Subcutaneous abdominal adipose tissue (tissue), 5 donors: ENCODE data around the gene HUS1.
A peak's percentile ranks its signal among the peaks of the same experiment; 100 is the strongest.
"Not testable (repeated sequence)": the region's sequence is repeated elsewhere in the genome, so short reads cannot be mapped to it uniquely, and the experiment has no call there.

Experiments
- H3K27ac ChIP-seq: one replicate; pipeline ENCODE4 v1.7.0; 2013; ENCODE audit warnings: low read depth, mild to moderate bottlenecking, inconsistent platforms, low read length, moderate library complexity
- H3K27me3 ChIP-seq, 5 donors: one replicate each; pipeline ENCODE4 v1.7.0; 2013; ENCODE audit warnings: low read length in 5 of 5, inconsistent platforms in 1 of 5; ENCODE audit not compliant: control insufficient read depth in 5 of 5, insufficient read depth in 4 of 5
- H3K36me3 ChIP-seq, 5 donors: one replicate each; pipeline ENCODE4 v1.7.0; 2013; ENCODE audit warnings: low read length in 5 of 5; ENCODE audit not compliant: control insufficient read depth in 5 of 5, insufficient read depth in 5 of 5
- H3K4me1 ChIP-seq, 5 donors: one replicate each; pipeline ENCODE4 v1.7.0; 2013; ENCODE audit warnings: low read length in 5 of 5, mild to moderate bottlenecking in 3 of 5, moderate library complexity in 1 of 5; ENCODE audit not compliant: control insufficient read depth in 5 of 5, insufficient read depth in 5 of 5
- H3K4me3 ChIP-seq, 5 donors: one replicate each; pipeline ENCODE4 v1.7.0; 2013; ENCODE audit warnings: low read length in 5 of 5, low read depth in 1 of 5
- H3K9ac ChIP-seq, 5 donors: one replicate each; pipeline ENCODE4 v1.7.0; 2013; ENCODE audit warnings: low read length in 5 of 5, mild to moderate bottlenecking in 4 of 5, moderate library complexity in 3 of 5
- H3K9me3 ChIP-seq, 5 donors: one replicate each; pipeline ENCODE4 v1.7.0; 2013; ENCODE audit warnings: low read length in 5 of 5; ENCODE audit not compliant: control insufficient read depth in 5 of 5
- donor health status: healthy.
- donor health status: healthy.
- donor health status: healthy.
- donor health status: healthy.
- donor health status: healthy.

Gene HUS1

DNA sequence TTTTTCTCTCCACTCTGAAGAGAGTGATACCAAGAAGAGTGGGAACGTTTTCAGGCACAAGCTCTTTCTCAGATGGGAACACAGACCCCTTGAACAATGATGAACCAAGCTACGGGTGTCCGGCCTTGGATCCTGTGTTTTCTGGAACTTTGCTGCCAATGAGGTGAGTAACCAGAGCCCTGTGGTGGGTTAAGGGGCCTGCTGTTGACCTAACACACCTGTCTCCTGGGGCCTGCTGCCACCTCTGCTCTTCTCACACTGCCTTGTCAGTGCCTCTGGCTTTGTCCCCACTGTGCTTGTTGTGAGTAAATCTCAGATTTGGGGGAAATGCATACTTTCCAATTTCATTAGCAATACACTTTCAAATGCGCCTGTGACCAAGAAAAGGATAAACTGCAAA lies 29.7 kb downstream of the HUS1 start:
- Histone ChIP-seq H3K27me3 (no peaks in the 10 kb centered on the region), H3K27ac (no peak overlapping the region), H3K9me3 (no peaks in the 10 kb centered on the region), H3K9ac (no peak overlapping the region), H3K4me3 (no peak overlapping the region), H3K4me1 (peaks cover 2 to 61% (median 7%) of the 10 kb centered on the region in 5 donors), H3K36me3 (peaks cover 0 to 12% (median 8%) of the 10 kb centered on the region in 5 donors)

DNA sequence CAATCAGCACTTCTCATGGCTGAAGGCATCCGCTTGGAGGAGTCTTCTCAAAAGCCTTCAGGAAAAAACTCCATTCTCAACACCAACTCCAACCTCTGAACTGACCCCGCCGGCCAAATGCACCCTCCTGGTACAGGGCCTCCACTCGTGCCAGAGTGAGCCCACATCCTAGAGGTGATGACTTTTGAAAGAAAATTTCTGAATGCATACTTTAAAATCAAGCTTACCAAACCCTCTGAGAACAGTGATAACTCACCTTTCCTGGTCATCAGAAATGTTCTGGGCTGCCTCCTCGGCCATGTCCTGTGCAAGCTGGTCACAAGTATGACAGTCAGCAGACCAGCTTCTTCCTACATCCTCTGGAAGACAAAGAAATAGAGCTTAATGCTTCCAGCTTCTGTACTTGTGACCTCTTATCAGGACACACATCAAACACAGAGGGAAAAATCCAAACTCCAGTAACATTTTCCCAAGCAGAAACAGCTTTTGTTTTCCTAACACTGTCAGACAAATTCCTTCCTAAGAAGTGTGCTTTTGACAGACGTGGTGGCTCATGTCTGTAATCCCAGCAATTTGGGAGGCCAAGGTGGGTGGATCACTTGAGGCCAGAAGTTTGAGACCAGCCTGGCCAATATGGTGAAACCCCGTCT lies 31.1 kb downstream of the HUS1 start, which contains the start of gene PKD1L1:
PKD1L1 (minus strand) TSS at position 326 of the 650 bp plus-strand sequence; CDS start at position 300, 26 bp downstream.
- H3K27me3 ChIP-seq = no peaks in the 10 kb centered on the region
- no peaks in the 10 kb centered on the region for H3K36me3 ChIP-seq
- H3K4me1 ChIP-seq = peaks cover 2 to 68% (median 10%) of the 10 kb centered on the region in 5 donors
- H3K9ac ChIP-seq = no peak within 1 kb of the TSS
- H3K9me3 ChIP-seq = no peaks in the 10 kb centered on the region
- H3K27ac ChIP-seq = peak within 1 kb of the TSS; percentile 29
- peak within 1 kb of the TSS in 1 of 5 donors; percentile 3 for H3K4me3 ChIP-seq

DNA sequence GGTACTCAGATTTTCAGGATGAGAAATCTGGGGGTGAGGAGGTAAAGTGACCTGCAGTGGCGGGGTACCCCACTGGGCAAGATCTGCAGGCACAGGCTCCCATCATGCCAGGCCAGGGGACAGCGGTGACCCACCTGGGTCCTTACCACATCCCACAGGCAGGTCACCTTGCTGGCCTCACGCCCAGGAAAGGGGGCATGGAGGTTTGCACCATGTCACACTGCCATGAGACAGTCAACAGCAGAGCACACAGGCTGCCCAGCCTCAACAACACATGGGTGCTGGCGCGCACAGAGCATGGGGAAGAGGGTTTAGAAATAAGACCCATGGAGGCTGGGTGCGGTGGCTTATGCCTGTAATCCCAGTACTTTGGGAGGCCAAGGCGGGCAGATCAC lies 32.1 kb downstream of the HUS1 start:
- no peaks in the 10 kb centered on the region for H3K9me3 ChIP-seq
- no peaks in the 10 kb centered on the region for H3K36me3 ChIP-seq
- H3K4me3 ChIP-seq = no peak overlapping the region
- H3K4me1 ChIP-seq = peaks cover 2 to 70% (median 10%) of the 10 kb centered on the region in 5 donors
- H3K9ac ChIP-seq = no peak overlapping the region
- H3K27me3 ChIP-seq = no peaks in the 10 kb centered on the region
- peak overlapping the region; percentile 6 for H3K27ac ChIP-seq

DNA sequence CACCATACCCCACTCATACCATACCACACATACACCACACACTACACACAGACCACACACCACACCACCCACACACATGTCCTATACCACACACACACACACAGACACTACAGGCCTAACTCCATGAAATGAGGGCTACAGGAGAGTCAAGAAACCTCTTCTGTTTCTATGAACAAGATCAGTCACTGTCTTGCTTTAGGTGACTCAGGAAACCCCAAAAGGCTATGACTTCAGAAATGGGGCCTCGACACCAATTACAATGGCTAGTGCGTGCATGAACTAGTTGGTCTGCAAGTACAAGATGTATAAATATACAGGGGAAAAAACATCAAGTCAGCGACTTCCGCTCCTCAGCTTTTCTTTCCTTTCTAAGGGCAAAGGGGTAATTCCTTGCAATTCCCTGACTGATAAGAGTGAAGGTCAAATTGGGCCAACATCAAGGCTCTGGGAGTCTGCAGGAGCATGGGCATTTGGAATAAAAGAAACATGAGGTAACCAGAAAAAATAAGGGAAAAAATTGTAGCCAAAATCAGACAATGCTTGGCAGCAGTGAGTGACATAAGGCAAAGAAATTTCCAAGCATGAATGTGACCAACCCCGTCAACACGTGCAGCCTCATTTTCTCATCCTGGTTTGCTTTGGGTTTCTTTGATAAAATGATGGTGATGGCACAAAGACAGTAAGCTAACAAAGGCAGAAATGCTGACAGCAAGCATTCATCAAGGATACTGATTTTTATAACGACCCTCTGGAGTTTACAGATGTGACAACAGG lies 32.6 kb downstream of the HUS1 start:
- no peak overlapping the region for H3K9ac ChIP-seq
- no peaks in the 10 kb centered on the region for H3K36me3 ChIP-seq
- H3K4me1 ChIP-seq = peaks cover 2 to 72% (median 10%) of the 10 kb centered on the region in 5 donors
- no peaks in the 10 kb centered on the region for H3K27me3 ChIP-seq
- H3K27ac ChIP-seq = peak overlapping the region; percentile 51
- H3K4me3 ChIP-seq = peak overlapping the region in 1 of 5 donors; percentile 22
- no peaks in the 10 kb centered on the region for H3K9me3 ChIP-seq

DNA sequence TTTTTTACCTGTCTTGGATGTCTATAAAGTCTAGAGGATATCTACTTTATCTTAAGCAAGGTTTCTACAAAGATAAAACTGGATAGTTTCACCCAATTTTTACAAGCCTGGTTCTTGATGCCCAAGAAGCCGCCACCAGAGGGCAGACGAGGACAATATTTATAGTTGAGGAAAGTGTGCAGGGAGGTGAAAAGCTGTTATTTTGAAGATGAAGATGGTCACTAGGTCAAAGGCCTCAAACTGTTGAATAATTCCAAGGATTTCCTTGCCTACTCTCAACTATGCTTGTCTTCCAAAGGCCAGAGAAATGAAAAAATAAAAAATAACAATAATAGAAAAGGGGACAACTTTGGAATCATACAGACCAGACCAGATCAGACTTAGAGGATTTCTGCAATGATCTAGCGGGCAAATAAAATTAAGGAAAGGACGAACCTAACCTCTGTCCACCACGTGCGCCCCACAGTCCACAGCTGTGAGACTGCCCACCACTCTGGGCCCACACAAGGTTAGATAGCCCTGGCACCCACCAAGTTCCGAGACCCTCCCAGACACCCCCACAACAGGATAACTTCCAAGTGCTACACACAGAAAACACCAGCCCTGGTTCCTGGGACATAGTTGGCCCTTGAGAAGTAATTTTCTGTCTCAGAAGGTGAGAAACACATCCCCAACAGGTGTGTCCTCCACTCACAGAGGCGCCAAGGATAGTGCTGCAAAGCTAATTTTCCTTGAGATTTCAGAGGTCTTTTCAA lies 34.0 kb downstream of the HUS1 start:
- H3K27me3 ChIP-seq = no peaks in the 10 kb centered on the region
- no peak overlapping the region for H3K4me3 ChIP-seq
- peaks cover 2 to 75% (median 18%) of the 10 kb centered on the region in 5 donors for H3K4me1 ChIP-seq
- H3K9ac ChIP-seq = no peak overlapping the region
- no peaks in the 10 kb centered on the region for H3K9me3 ChIP-seq
- H3K36me3 ChIP-seq = no peaks in the 10 kb centered on the region
- H3K27ac ChIP-seq = peak overlapping the region; percentile 51

DNA sequence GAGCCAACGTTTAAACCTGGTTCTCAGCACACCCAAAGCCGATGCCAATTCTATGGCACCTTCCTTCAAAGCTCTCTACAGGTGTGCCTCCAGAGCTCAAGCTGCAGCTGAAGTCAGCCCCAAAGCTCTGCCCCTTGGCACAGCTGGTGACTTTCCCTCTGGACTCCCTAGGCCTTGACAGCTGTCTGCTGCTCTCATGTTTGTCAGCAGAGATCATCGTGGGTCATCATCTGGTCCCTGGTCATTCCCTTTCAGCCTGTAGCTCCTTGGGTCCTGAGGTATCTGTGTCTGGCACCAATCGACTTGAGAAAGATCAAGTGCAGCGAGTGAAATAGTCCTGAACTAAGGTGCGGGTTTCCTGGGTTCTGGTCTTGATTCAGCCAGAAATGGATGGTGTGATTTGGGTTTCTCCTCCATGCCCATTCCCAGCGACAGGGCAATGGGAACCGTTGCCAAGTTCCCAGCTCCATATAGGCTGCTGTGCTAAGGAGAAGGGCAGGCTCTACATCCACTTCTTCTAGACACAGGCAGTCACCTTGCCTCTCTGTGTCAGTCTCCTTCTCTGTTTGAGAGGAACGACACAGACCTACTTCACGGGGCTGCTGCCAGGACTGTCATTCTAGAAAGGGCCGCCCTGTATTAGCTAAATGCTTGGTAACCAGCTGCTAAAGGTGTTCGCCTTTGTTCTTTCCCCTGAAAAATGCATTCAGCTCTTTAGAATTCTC lies 34.7 kb downstream of the HUS1 start:
- no peak overlapping the region for H3K9ac ChIP-seq
- H3K27ac ChIP-seq = no peak overlapping the region
- H3K36me3 ChIP-seq = no peaks in the 10 kb centered on the region
- H3K4me3 ChIP-seq = no peak overlapping the region
- H3K4me1 ChIP-seq = peaks cover 6 to 75% (median 15%) of the 10 kb centered on the region in 5 donors
- H3K9me3 ChIP-seq = no peaks in the 10 kb centered on the region
- H3K27me3 ChIP-seq = no peaks in the 10 kb centered on the region

DNA sequence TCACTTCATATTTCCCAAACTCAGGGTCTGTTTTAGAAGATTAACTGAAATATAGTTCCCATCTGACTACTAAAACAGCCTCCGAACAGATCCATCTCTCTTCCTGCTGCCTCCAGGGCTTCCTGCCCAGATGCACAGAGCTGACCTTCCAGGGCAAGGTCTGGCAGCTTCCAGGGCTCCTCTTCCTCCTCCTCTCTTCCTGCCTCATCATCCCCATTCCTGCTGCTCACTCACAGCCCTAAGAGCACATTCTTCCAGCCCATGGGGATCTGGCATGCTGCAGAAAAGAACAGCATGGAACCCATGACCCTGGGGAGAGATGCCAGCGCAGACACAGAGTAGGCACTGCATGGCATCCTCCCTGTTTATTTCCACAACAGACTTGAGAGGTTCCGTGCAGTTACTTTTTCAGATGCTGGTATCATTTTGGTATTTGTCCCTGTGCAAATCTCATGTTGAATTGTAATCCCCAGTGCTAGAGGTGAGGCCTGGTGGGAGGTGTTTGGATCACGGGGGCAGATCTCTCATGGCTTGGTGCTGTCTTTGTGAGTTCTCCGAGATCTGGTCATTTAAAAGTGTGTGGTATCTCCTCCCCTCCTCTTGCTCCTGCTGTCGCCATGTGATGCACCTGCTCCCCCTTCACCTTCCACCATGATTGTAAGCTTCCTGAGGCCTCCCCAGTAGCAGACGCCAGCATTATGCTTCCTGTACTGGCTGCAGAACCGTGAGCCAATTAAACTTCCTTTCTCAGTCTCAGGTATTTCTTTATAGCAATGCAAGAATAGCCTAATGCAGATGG lies 35.5 kb downstream of the HUS1 start:
- Histone ChIP-seq H3K36me3 (no peaks in the 10 kb centered on the region), H3K9ac (no peak overlapping the region), H3K9me3 (no peaks in the 10 kb centered on the region), H3K27me3 (no peaks in the 10 kb centered on the region), H3K4me1 (peaks cover 6 to 78% (median 15%) of the 10 kb centered on the region in 5 donors), H3K27ac (peak overlapping the region; percentile 52), H3K4me3 (no peak overlapping the region)

DNA sequence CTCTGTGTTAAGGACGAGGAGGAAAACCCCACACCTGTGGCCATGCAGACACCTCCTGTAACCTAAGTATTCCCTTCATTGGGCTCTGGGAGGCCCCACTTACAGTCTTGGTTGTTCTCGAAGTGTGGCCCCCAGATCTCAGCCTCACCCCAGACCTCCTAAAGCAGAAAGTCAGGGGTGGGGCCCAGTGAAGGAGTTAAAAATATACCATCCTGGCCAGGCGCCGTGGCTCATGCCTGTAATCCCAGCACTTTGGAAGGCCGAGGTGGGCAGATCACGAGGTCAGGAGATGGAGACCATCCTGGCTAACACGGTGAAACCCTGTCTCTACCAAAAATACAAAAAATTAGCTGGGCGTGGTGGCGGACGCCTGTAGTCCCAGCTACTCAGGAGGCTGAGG lies 36.8 kb downstream of the HUS1 start:
- not testable (repeated sequence) for H3K9me3 ChIP-seq, H3K27me3 ChIP-seq, H3K4me3 ChIP-seq, H3K27ac ChIP-seq, H3K36me3 ChIP-seq, H3K9ac ChIP-seq
- H3K4me1 ChIP-seq = peaks cover 4 to 80% (median 15%) of the 10 kb centered on the region in 5 donors

DNA sequence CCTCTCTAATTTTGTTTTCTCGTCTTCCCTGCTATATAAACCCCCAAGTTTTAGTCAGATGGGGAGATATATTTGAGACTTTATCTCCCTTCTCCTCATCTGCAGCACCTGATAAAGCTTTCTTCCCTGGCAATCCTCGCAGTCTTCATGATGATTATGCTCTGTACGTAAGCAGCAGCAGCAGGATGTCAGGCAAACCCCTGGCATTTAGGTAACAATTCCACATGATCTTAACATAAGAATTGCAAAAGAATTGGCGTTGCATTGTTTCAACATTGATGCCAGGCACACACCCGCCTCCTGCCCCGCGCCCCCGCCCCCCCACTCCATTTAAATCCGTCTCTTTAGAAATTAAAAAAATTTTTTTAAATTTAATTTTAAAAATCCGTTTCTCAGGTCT lies 37.3 kb downstream of the HUS1 start:
- peak overlapping the region in 1 of 5 donors; percentile 38 for H3K9ac ChIP-seq
- H3K27me3 ChIP-seq = no peaks in the 10 kb centered on the region
- H3K4me3 ChIP-seq = no peak overlapping the region
- no peaks in the 10 kb centered on the region for H3K9me3 ChIP-seq
- peaks cover 0 to 9% (median 0%) of the 10 kb centered on the region in 5 donors for H3K36me3 ChIP-seq
- H3K4me1 ChIP-seq = peaks cover 4 to 76% (median 15%) of the 10 kb centered on the region in 5 donors
- H3K27ac ChIP-seq = peak overlapping the region; percentile 90
